CD4-positive, alpha-beta memory T cell (primary cell): ENCODE measurements around the gene TESK2. TPM values are rescaled to one million over a fixed set of nuclear protein-coding genes. Genes with fewer than 3 reads are reported as not detected.

Experiments
- CTCF ChIA-PET: fragments of 350-600 bp; sonication (Branson Sonifier 250); formaldehyde crosslinking; loops from one replicate; lab custom pipeline; 2021; ENCODE audit warnings: inconsistent platforms; ENCODE audit not compliant: partially characterized antibody; lab: Charles Lee
- POLR2A ChIA-PET: fragments of 350-600 bp; sonication (Branson Sonifier 250); formaldehyde crosslinking; loops from one replicate; lab custom pipeline; 2021; ENCODE audit not compliant: partially characterized antibody; lab: Charles Lee
- DNase-seq, 5 donors: peaks; one replicate each; pipeline versions ENCODE4 v3.0.0 to v3.0.0-alpha.2; 2020 to 2022; ENCODE audit warnings: mixed read lengths in 1 of 5
- H3K27ac ChIP-seq: one replicate; pipeline ENCODE4 v1.7.0; 2013; ENCODE audit warnings: low read depth, low read length
- H3K27me3 ChIP-seq: 2 replicates; pipeline ENCODE4 v1.7.0; 2013; ENCODE audit warnings: mild to moderate bottlenecking, low read length, moderate library complexity; ENCODE audit not compliant: insufficient read depth
- H3K36me3 ChIP-seq: 2 replicates; pipeline ENCODE4 v1.7.0; 2013; ENCODE audit warnings: mild to moderate bottlenecking, low read length, moderate library complexity; ENCODE audit not compliant: insufficient read depth
- H3K4me1 ChIP-seq: 2 replicates; pipeline ENCODE4 v1.7.0; 2013; ENCODE audit warnings: mild to moderate bottlenecking, low read length, moderate library complexity; ENCODE audit not compliant: insufficient read depth
- H3K4me3 ChIP-seq, 2 donors: one replicate each; pipeline ENCODE4 v1.7.0; 2013; ENCODE audit warnings: low read length in 2 of 2, mild to moderate bottlenecking in 1 of 2
- H3K9me3 ChIP-seq, 2 donors: one replicate each; pipeline ENCODE4 v1.7.0; 2013; ENCODE audit warnings: low read length in 2 of 2, control low read depth in 1 of 2; ENCODE audit not compliant: control insufficient read depth in 1 of 2
- H3K27ac Mint-ChIP-seq, 7 donors: one replicate each; pipeline ENCODE4 v1.8.0; 2020 to 2021; ENCODE audit warnings: mixed read lengths in 7 of 7, mild to moderate bottlenecking in 6 of 7, inconsistent platforms in 3 of 7, moderate library complexity in 3 of 7
- H3K27me3 Mint-ChIP-seq, 2 donors: one replicate each; pipeline ENCODE4 v1.8.0; 2020 to 2021; ENCODE audit warnings: mixed read lengths in 2 of 2
- H3K36me3 Mint-ChIP-seq, 2 donors: one replicate each; pipeline ENCODE4 v1.8.0; 2020 to 2021; ENCODE audit warnings: mixed read lengths in 2 of 2, inconsistent platforms in 1 of 2, mild to moderate bottlenecking in 1 of 2
- H3K4me1 Mint-ChIP-seq, 4 donors: one replicate each; pipeline ENCODE4 v1.8.0; 2020 to 2021; ENCODE audit warnings: mixed read lengths in 4 of 4, mild to moderate bottlenecking in 1 of 4
- H3K4me3 Mint-ChIP-seq, 8 donors: one replicate each; pipeline ENCODE4 v1.8.0; 2020 to 2021; ENCODE audit warnings: mixed read lengths in 8 of 8, mild to moderate bottlenecking in 7 of 8, moderate library complexity in 6 of 8, inconsistent platforms in 3 of 8
- H3K9me3 Mint-ChIP-seq, 8 donors: one replicate each; pipeline ENCODE4 v1.8.0; 2020 to 2021; ENCODE audit warnings: mixed read lengths in 8 of 8, mild to moderate bottlenecking in 5 of 8, inconsistent platforms in 3 of 8, moderate library complexity in 1 of 8
- intact Hi-C: fragments of 100-400 bp; cut with micrococcal nuclease; formaldehyde crosslinking; loops from one replicate; pipeline ENCODE4 v1.15.1; 2023
- polyA plus RNA-seq, 2 donors: library from polyadenylated mRNA; unstranded; fragments of 300-500 nt; fragmentation: Illumina TruSeq; gene quantifications; one replicate each; pipeline ENCODE4 v1.2.3, GENCODE V29; 2021
- total RNA-seq, 2 experiments: library from RNA; stranded (reverse); gene quantifications; one replicate each; pipeline ENCODE4 v1.2.3, GENCODE V29; 2021

Gene TESK2
- total and polyA plus RNA-seq, 4 experiments from 2014 or later = 4.5 to 7.7 (median 6.2) TPM

GRCh38 chr1:45355683-45356082, 135.3 kb downstream of the TESK2 start:
- no peak for DNase-seq

GRCh38 chr1:45354838-45355237, 136.1 kb downstream of the TESK2 start:
- H3K9me3 ChIP-seq = no peaks in the 10 kb centered on the region
- CTCF ChIA-PET = interaction anchor here (1.4 to 9.0 kb wide), 2 partner anchors 15 to 139 kb away, joined by 4 to 159 read pairs; partner anchors contain the start of genes MUTYH, TESK2 and TOE1
- no peak overlapping the region for H3K27ac Mint-ChIP-seq
- H3K36me3 ChIP-seq = no peaks in the 10 kb centered on the region
- intact Hi-C loops = no loop called here
- peaks cover under 1% of the 10 kb centered on the region for H3K4me1 ChIP-seq
- no peaks in the 10 kb centered on the region for H3K9me3 Mint-ChIP-seq
- no peak overlapping the region for H3K4me3 Mint-ChIP-seq
- POLR2A ChIA-PET = interaction anchor here (0.7 kb wide), 1 partner anchor 210 kb away, joined by 4 read pairs; no protein-coding TSS in a partner anchor
- H3K27me3 Mint-ChIP-seq = no peaks in the 10 kb centered on the region
- DNase-seq = no peak
- H3K27ac ChIP-seq = no peak overlapping the region
- H3K4me1 Mint-ChIP-seq = peaks cover under 1 to 1% (median 1%) of the 10 kb centered on the region in 4 donors
- H3K36me3 Mint-ChIP-seq = peaks cover 0 to 2% of the 10 kb centered on the region in 2 donors
- H3K4me3 ChIP-seq = no peak overlapping the region
- no peaks in the 10 kb centered on the region for H3K27me3 ChIP-seq

More at GRCh38 chr1:45355683-45356082, 135.3 kb downstream of the TESK2 start:
- CTCF ChIA-PET = interaction anchor here (1.4 to 9.0 kb wide), 2 partner anchors 16 to 138 kb away, joined by 4 to 159 read pairs; partner anchors contain the start of genes MUTYH, TESK2 and TOE1
- Histone ChIP-seq H3K27me3 (no peaks in the 10 kb centered on the region), H3K4me1 (peaks cover 4% of the 10 kb centered on the region), H3K36me3 (no peaks in the 10 kb centered on the region), H3K4me3 (no peak overlapping the region), H3K9me3 (no peaks in the 10 kb centered on the region), H3K27ac (no peak overlapping the region)
- Mint-ChIP-seq H3K4me1 (peaks cover 4 to 7% (median 4%) of the 10 kb centered on the region in 4 donors), H3K27ac (no peak overlapping the region), H3K9me3 (no peaks in the 10 kb centered on the region), H3K36me3 (peaks cover 0 to 2% of the 10 kb centered on the region in 2 donors), H3K4me3 (no peak overlapping the region), H3K27me3 (no peaks in the 10 kb centered on the region)
- intact Hi-C loops = no loop called here
- POLR2A ChIA-PET = interaction anchor here (0.7 kb wide), 1 partner anchor 210 kb away, joined by 4 read pairs; no protein-coding TSS in a partner anchor

- H3K27me3 Mint-ChIP-seq = no peaks in the 10 kb centered on the region
- H3K4me3 Mint-ChIP-seq = no peak overlapping the region
- H3K9me3 Mint-ChIP-seq = no peaks in the 10 kb centered on the region
- DNase-seq = no peak
- no peaks in the 10 kb centered on the region for H3K36me3 ChIP-seq
- H3K36me3 Mint-ChIP-seq = peaks cover 0 to 2% of the 10 kb centered on the region in 2 donors
- ChIA-PET CTCF (interaction anchor here (0.6 kb wide), 1 partner anchor 152 kb away, joined by 3 read pairs; no protein-coding TSS in a partner anchor), POLR2A (no interaction called here)
- no peaks in the 10 kb centered on the region for H3K4me1 ChIP-seq
- H3K4me3 ChIP-seq = no peak overlapping the region
- intact Hi-C loops = no loop called here
- no peaks in the 10 kb centered on the region for H3K9me3 ChIP-seq
- no peak overlapping the region for H3K27ac ChIP-seq
- H3K27me3 ChIP-seq = no peaks in the 10 kb centered on the region
- H3K4me1 Mint-ChIP-seq = peaks cover 0 to 1% (median 0%) of the 10 kb centered on the region in 4 donors
- H3K27ac Mint-ChIP-seq = no peak overlapping the region
Measured at GRCh38 chr1:45353685-45354084, 137.3 kb downstream of the TESK2 start.

- H3K4me1 ChIP-seq = no peaks in the 10 kb centered on the region
- peak overlapping the region in 1 of 7 donors; percentile 23 for H3K27ac Mint-ChIP-seq
- H3K27me3 ChIP-seq = no peaks in the 10 kb centered on the region
- H3K4me1 Mint-ChIP-seq = peaks cover 0 to 1% (median 0%) of the 10 kb centered on the region in 4 donors
- ChIA-PET CTCF (no interaction called here), POLR2A (interaction anchor here (2.4 kb wide), 1 partner anchor 11 kb away, joined by 6 read pairs; the partner anchor contains the start of genes MUTYH and TOE1)
- no peaks in the 10 kb centered on the region for H3K9me3 Mint-ChIP-seq
- no peaks in the 10 kb centered on the region for H3K27me3 Mint-ChIP-seq
- intact Hi-C loops = no loop called here
- H3K36me3 Mint-ChIP-seq = peaks cover 0 to 6% of the 10 kb centered on the region in 2 donors
- H3K4me3 Mint-ChIP-seq = no peak overlapping the region
- H3K9me3 ChIP-seq = no peaks in the 10 kb centered on the region
- DNase-seq = no peak
- H3K36me3 ChIP-seq = no peaks in the 10 kb centered on the region
- no peak overlapping the region for H3K4me3 ChIP-seq
- no peak overlapping the region for H3K27ac ChIP-seq
Measured at GRCh38 chr1:45351508-45351907, 139.5 kb downstream of the TESK2 start.

GRCh38 chr1:45348966-45349677, 141.8 kb downstream of the TESK2 start:
- Mint-ChIP-seq H3K27ac (peak overlapping the region in 4 of 7 donors; percentile 11 to 77 (median 43)), H3K9me3 (no peaks in the 10 kb centered on the region), H3K27me3 (no peaks in the 10 kb centered on the region), H3K4me1 (peaks cover 0 to 4% (median 2%) of the 10 kb centered on the region in 4 donors), H3K4me3 (no peak overlapping the region), H3K36me3 (peaks cover 4 to 27% of the 10 kb centered on the region in 2 donors)
- H3K9me3 ChIP-seq = no peaks in the 10 kb centered on the region
- ChIA-PET POLR2A (interaction anchor here (2.2 kb wide), 1 partner anchor 9 kb away, joined by 14 read pairs; the partner anchor contains the start of genes MUTYH and TOE1), CTCF (interaction anchor here (0.9 to 2.6 kb wide), 5 partner anchors 9 to 220 kb away, joined by 3 to 6 read pairs (median 4); partner anchors contain the start of genes MUTYH and TOE1)
- intact Hi-C loops = no loop called here
- peaks cover 13% of the 10 kb centered on the region for H3K36me3 ChIP-seq
- no peaks in the 10 kb centered on the region for H3K4me1 ChIP-seq
- no peak overlapping the region for H3K27ac ChIP-seq
- no peak for DNase-seq
- H3K4me3 ChIP-seq = no peak overlapping the region
- H3K27me3 ChIP-seq = no peaks in the 10 kb centered on the region

- Histone ChIP-seq H3K4me1 (no peaks in the 10 kb centered on the region), H3K27ac (no peak overlapping the region), H3K27me3 (no peaks in the 10 kb centered on the region), H3K9me3 (no peaks in the 10 kb centered on the region), H3K4me3 (no peak overlapping the region), H3K36me3 (peaks cover 17% of the 10 kb centered on the region)
- POLR2A ChIA-PET = interaction anchor here (2.2 kb wide), 1 partner anchor 9 kb away, joined by 14 read pairs; the partner anchor contains the start of genes MUTYH and TOE1
- Mint-ChIP-seq H3K4me1 (peaks cover 0 to 4% (median 2%) of the 10 kb centered on the region in 4 donors), H3K27me3 (no peaks in the 10 kb centered on the region), H3K9me3 (no peaks in the 10 kb centered on the region), H3K4me3 (no peak overlapping the region), H3K36me3 (peaks cover 7 to 32% of the 10 kb centered on the region in 2 donors), H3K27ac (peak overlapping the region in 5 of 7 donors; percentile 6 to 77 (median 32))
- intact Hi-C loops = no loop called here
- DNase-seq = no peak
- CTCF ChIA-PET = interaction anchor here (0.9 to 2.6 kb wide), 6 partner anchors 8 to 221 kb away, joined by 3 to 6 read pairs (median 4); partner anchors contain the start of genes MUTYH and TOE1
Measured at GRCh38 chr1:45348609-45348965, 142.4 kb downstream of the TESK2 start.

GRCh38 chr1:45348020-45348419, 142.9 kb downstream of the TESK2 start:
- no peaks in the 10 kb centered on the region for H3K9me3 ChIP-seq
- H3K4me3 Mint-ChIP-seq = no peak overlapping the region
- no peak overlapping the region for H3K27ac ChIP-seq
- H3K9me3 Mint-ChIP-seq = no peaks in the 10 kb centered on the region
- peaks cover 2% of the 10 kb centered on the region for H3K4me1 ChIP-seq
- intact Hi-C loops = no loop called here
- no peak for DNase-seq
- H3K4me1 Mint-ChIP-seq = peaks cover 0 to 10% (median 2%) of the 10 kb centered on the region in 4 donors
- ChIA-PET POLR2A (interaction anchor here (2.2 kb wide), 1 partner anchor 8 kb away, joined by 14 read pairs; the partner anchor contains the start of genes MUTYH and TOE1), CTCF (interaction anchor here (0.9 to 2.6 kb wide), 6 partner anchors 7 to 221 kb away, joined by 3 to 6 read pairs (median 4); partner anchors contain the start of genes MUTYH and TOE1)
- peaks cover 13 to 36% of the 10 kb centered on the region in 2 donors for H3K36me3 Mint-ChIP-seq
- peak overlapping the region in 1 of 7 donors; percentile 72 for H3K27ac Mint-ChIP-seq
- H3K27me3 ChIP-seq = no peaks in the 10 kb centered on the region
- no peaks in the 10 kb centered on the region for H3K27me3 Mint-ChIP-seq
- no peak overlapping the region for H3K4me3 ChIP-seq
- peaks cover 22% of the 10 kb centered on the region for H3K36me3 ChIP-seq
